Measurements from ENCODE around the gene ARID3A. TPM values are rescaled to one million over a fixed set of nuclear protein-coding genes. Genes with fewer than 3 reads are reported as not detected.
A peak's percentile ranks its signal among the peaks of the same experiment; 100 is the strongest.

Gene ARID3A
- total and polyA plus RNA-seq, 2 of the 4 experiments (the other 2 are of a cell fraction), result 16.0 to 23.1 TPM

DNA sequence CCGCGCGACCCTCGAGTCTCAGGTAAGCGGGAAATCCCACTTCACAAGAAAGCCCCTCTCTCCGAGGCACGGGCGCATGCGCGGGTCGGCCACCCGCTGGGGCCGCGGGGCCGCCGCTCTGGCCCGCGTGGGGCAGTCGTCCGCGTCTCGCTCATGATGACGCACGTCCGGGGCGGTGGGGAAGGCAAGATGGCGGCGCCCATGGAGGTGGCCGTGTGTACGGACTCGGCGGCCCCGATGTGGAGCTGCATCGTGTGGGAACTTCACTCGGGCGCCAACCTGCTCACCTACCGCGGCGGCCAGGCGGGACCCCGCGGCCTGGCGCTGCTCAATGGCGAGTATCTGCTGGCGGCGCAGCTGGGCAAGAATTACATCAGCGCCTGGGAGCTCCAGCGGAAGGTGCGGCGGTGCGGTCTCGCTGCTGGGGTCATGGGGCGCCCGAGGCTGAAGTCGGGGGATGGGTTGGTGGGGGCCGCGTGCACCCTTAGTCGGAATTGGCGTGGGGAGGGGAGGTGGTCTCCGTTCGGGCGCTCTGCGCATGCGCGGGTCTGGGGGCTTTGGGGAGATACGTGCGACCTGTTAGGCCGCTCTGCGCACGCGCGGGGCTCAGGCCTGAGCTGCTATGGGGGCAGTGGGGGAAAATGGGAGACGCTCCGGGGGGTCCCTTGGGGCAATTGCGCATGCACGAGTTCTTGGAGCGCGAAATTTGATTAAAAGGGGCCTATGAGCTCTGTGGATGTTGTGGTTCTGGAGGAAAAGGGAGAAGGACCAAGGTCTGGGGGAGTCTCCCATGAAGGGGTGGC, 58.5 kb downstream of the ARID3A start, which contains the start of gene WDR18:
WDR18 (plus strand) TSS at position 181 of the 803 bp plus-strand sequence; CDS start at position 190, 9 bp downstream.
- Histone ChIP-seq H3K79me1 (ENCODE audit: low read depth in 1 of 2, low read length in 2 of 2) (peaks cover 5 to 37% of the 10 kb centered on the region in 2 experiments), H3K27me3 (ENCODE audit: control insufficient read depth, insufficient read depth, low read length) (no peaks in the 10 kb centered on the region), H3K36me3 (ENCODE audit: control insufficient read depth, insufficient read depth, low read length) (peaks cover 24% of the 10 kb centered on the region), H4K8ac (ENCODE audit: low read depth in 2 of 2, low read length in 2 of 2) (peak within 1 kb of the TSS; percentile 100), H3K9ac (ENCODE audit: low read depth, low read length) (peak within 1 kb of the TSS; percentile 90), H4K5ac (ENCODE audit: low read depth, low read length) (peak within 1 kb of the TSS; percentile 99), H3K4ac (ENCODE audit: low read depth, low read length) (peak within 1 kb of the TSS; percentile 94), H3K23ac (ENCODE audit: low read depth, low read length) (peak within 1 kb of the TSS; percentile 83), H2AK5ac (ENCODE audit: low read depth, low read length) (peak within 1 kb of the TSS; percentile 88), H3K18ac (ENCODE audit: low read depth, low read length) (peak within 1 kb of the TSS; percentile 78), H3K27ac (ENCODE audit: insufficient read depth, low read length) (peak within 1 kb of the TSS; percentile 96), H3K4me3 (ENCODE audit: insufficient read depth, low read depth, low read length) (peak within 1 kb of the TSS; percentile 81), H4K20me1 (ENCODE audit: insufficient read depth, low read length) (peaks cover 7% of the 10 kb centered on the region), H3K4me2 (ENCODE audit: low read depth, low read length) (peak within 1 kb of the TSS; percentile 93), H2BK5ac (ENCODE audit: low read depth, low read length, poor library complexity, severe bottlenecking) (peak within 1 kb of the TSS; percentile 90), H3K9me1 (ENCODE audit: insufficient read depth, low read length) (0 out of 2 replicates have a peak, but pooled peaks cover 4% of the 10 kb centered on the region), H2AK9ac (replicated peaks; ENCODE audit: low read depth, low read length, poor library complexity) (peak within 1 kb of the TSS; percentile 97), H2BK15ac (ENCODE audit: low read depth, low read length) (peak within 1 kb of the TSS; percentile 79; the same call in 1 of the 3 replicates), H2BK20ac (ENCODE audit: low read depth, low read length) (peak within 1 kb of the TSS; percentile 73; the same call in 1 of the 2 replicates), H3K14ac (replicated peaks; ENCODE audit: low read depth, low read length) (peak within 1 kb of the TSS; percentile 80), H3K4me1 (ENCODE audit: control insufficient read depth, insufficient read depth, low read length) (peaks cover 13% of the 10 kb centered on the region), H2BK120ac (ENCODE audit: low read depth, low read length) (peak within 1 kb of the TSS; percentile 79), H3K9me3 (ENCODE audit: control insufficient read depth, insufficient read depth, low read length) (no peaks in the 10 kb centered on the region), H2AFZ (replicated peaks; ENCODE audit: low read length, poor library complexity) (peak within 1 kb of the TSS; percentile 99), H3K56ac (ENCODE audit: extremely low read depth, insufficient read depth, low read length) (peak within 1 kb of the TSS; percentile 84), H4K91ac (ENCODE audit: insufficient read depth, low read depth, low read length) (peak within 1 kb of the TSS; percentile 96)
- WGBS, 2 experiments (ENCODE audit: extremely low coverage in 2 of 2, insufficient read length in 1 of 2), result 1% methylated on average over 34 of the region's 78 CpGs; no CpG with 5 or more reads in 1 of the 2 experiments
- in situ Hi-C loops (cut with MboI; ENCODE audit: low sequenced_read_pairs), result loop anchor here (5.0 to 10.0 kb wide), 2 partner anchors 62 to 220 kb away; no protein-coding TSS in a partner anchor
- DNase-seq (peak; percentile 81), ATAC-seq (ENCODE audit: low read depth) (peak; percentile 89)
- POLR2A ChIA-PET (ENCODE audit: unreplicated experiment), result interaction anchor here (0.6 to 1.0 kb wide), 4 partner anchors 14 to 285 kb away, joined by 3 to 33 read pairs (median 3); partner anchors contain the start of gene CIRBP
- dilution Hi-C loops (cut with HindIII; ENCODE audit: low sequenced_read_pairs, unreplicated experiment), result no loop called here
- BruUV-seq (replicated peaks), result no TSS peak
- intact Hi-C loops (cut with micrococcal nuclease), result loop anchor here (5.0 kb wide), 2 partner anchors 117 to 207 kb away; no protein-coding TSS in a partner anchor
- CTCF ChIA-PET, result interaction anchor here (0.6 to 1.5 kb wide), 3 partner anchors 46 to 61 kb away, joined by 3 to 9 read pairs (median 4); no protein-coding TSS in a partner anchor
- TF ChIP-seq, protein P1, sequence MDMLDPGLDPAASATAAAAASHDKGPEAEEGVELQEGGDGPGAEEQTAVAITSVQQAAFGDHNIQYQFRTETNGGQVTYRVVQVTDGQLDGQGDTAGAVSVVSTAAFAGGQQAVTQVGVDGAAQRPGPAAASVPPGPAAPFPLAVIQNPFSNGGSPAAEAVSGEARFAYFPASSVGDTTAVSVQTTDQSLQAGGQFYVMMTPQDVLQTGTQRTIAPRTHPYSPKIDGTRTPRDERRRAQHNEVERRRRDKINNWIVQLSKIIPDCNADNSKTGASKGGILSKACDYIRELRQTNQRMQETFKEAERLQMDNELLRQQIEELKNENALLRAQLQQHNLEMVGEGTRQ (IDR thresholded peaks at IDR 0.05; ENCODE audit: low read depth, low read length), result peak; percentile 76
- TF ChIP-seq MXI1 (IDR thresholded peaks at IDR 0.05; ENCODE audit: borderline replicate concordance, low read depth, low read length), result peak; percentile 95
- TF ChIP-seq, protein P2, sequence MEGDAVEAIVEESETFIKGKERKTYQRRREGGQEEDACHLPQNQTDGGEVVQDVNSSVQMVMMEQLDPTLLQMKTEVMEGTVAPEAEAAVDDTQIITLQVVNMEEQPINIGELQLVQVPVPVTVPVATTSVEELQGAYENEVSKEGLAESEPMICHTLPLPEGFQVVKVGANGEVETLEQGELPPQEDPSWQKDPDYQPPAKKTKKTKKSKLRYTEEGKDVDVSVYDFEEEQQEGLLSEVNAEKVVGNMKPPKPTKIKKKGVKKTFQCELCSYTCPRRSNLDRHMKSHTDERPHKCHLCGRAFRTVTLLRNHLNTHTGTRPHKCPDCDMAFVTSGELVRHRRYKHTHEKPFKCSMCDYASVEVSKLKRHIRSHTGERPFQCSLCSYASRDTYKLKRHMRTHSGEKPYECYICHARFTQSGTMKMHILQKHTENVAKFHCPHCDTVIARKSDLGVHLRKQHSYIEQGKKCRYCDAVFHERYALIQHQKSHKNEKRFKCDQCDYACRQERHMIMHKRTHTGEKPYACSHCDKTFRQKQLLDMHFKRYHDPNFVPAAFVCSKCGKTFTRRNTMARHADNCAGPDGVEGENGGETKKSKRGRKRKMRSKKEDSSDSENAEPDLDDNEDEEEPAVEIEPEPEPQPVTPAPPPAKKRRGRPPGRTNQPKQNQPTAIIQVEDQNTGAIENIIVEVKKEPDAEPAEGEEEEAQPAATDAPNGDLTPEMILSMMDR (conservative IDR thresholded peaks at IDR 0.05; ENCODE audit: low read depth, low read length), result peak; percentile 30
- no peak for TF ChIP-seq RFX5 (IDR thresholded peaks at IDR 0.05; ENCODE audit: low read depth, low read length)
- no peak for TF ChIP-seq FOS (IDR thresholded peaks at IDR 0.05; ENCODE audit: low read depth, low read length)
- TF ChIP-seq POLR2A (IDR thresholded peaks at IDR 0.05; ENCODE audit: low read depth, low read length), result peak; percentile 81
- TF ChIP-seq CHD1 (IDR thresholded peaks at IDR 0.05; ENCODE audit: low read depth, low read length), result no peak
- peak; percentile 82; the same call in 1 of the 2 replicates for TF ChIP-seq MAZ (IDR thresholded peaks at IDR 0.05; ENCODE audit: borderline replicate concordance, low read depth, low read length)

Measured in IMR-90 (cell line).